ELR (cell line): ENCODE results near the gene COPS9.
A peak's percentile ranks its signal among the peaks of the same experiment; 100 is the strongest.

Source experiments
- DNase-seq: peaks from one replicate; pipeline ENCODE4 v3.0.0-alpha.2; 2015; ENCODE audit warnings: low read depth

COPS9 gene

DNA sequence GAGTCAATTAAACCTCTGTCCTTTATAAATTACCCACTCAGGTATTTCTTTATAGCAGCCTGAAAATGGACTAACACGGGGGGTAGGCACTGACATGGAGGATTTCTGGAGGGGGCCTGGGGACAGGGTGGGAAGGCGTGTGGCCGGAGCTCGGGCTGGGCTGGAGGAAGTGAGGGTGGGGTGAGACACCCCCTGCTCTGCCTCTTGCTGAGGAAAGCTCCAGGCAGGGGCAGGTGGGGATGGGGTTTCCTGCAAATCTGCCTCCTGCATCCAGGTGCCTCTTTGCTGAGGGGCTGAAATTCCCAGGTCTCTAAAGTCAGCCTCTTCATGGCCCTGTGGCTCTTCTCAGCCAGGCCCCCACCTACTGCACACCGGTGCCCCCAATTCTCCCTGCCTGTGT lies 30.1 kb upstream of the COPS9 start:
- DNase-seq = no peak

GRCh38 chr2:240165661-240166060 lies 29.6 kb upstream of the COPS9 start:
- DNase-seq = no peak

- no peak for DNase-seq
These were observed 28.9 kb upstream of the COPS9 start for GRCh38 chr2:240165034-240165433.

DNA sequence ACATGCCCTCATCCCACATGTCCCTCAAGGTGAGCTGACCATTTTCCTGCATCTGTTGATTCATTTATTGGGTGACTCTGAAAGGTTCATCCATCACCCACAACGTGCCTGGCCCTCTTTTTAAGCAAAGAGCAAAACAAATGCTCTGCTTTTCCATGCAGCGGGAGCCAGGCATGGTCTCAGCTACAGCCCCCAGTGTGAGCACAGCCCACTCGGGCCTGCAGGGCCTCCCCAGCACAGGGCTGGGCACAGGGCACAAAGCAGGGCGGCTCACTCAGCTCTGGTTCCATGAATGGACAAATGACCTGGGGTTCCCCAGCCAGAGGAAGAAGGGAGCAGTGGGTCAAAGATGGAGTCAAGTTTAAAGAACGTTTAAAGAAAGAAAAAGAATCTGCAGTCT lies 28.5 kb upstream of the COPS9 start:
- DNase-seq = no peak

GRCh38 chr2:240163844-240164574 lies 27.9 kb upstream of the COPS9 start:
- no peak for DNase-seq

GRCh38 chr2:240162939-240163714 lies 27.0 kb upstream of the COPS9 start:
- DNase-seq = no peak

- no peak for DNase-seq
These were observed 26.4 kb upstream of the COPS9 start for GRCh38 chr2:240162531-240162930.

- no peak for DNase-seq
These were observed 25.9 kb upstream of the COPS9 start for GRCh38 chr2:240162032-240162431.

DNA sequence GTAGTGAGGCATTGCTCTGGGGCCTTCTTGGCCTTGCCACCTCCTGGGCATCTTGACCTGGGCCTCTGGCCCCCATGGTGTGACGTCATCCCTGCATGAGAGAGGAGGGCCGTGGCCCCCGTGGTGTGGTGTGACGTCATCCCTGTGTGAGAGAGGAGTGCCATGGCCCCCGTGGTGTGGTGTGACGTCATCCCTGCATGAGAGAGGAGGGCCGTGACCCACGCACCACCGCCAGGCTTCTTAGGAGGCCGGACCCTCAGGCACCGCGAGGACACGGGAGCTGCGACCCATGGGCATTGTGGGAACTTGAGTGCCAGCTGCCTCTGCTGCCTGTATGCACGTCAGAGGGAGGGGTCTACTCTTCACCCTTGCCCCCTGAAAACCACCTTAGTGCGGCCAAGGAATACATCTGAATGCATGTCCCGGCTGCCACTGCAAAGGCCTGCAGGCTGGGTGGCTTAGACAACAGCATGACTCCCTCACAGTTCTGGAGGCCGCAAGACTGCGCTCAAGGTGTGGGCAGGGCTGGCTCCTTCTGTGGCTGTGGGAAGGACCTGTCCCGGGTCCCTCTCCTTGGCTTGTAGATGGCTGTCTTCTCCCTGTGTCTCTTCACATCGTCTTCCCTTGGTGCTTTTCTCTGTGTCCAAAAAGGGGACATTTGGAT lies 25.1 kb upstream of the COPS9 start:
- DNase-seq = no peak

- DNase-seq = no peak
These were observed 24.4 kb upstream of the COPS9 start for GRCh38 chr2:240160291-240161086.

DNA sequence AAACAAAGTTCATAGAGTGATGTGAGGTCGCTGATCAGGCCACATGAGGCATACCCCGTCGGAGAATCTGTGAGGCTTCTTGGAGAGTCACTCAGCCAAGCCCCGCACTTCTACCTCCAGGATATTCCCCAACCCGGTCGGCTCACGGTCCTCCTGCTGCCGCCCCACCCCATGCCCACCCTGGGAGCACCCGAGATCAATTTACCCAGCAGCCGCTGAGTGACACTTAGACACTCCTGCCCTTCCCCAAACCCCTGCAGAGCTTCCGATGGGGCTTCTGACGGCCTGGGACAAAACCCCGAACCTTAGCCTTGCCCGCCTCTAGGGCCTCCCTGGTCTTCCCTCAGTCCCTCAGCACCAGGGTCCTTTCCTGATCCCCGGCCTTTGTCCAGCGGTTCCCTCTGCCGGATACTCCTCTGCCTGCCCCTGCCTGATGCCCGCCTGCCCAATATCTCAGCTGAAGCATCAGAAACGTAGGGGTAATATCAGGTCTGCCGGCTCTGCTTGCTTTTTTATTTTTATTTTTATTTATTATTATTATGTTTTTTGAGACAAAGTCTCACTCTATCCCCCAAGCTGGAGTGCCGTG lies 23.2 kb upstream of the COPS9 start:
- no peak for DNase-seq

- DNase-seq = no peak
These were observed 21.0 kb upstream of the COPS9 start for GRCh38 chr2:240157147-240157470.

- DNase-seq = no peak
These were observed 20.5 kb upstream of the COPS9 start for GRCh38 chr2:240156435-240157146.

GRCh38 chr2:240155745-240156390 lies 19.8 kb upstream of the COPS9 start:
- DNase-seq = no peak

- DNase-seq = no peak
These were observed 19.1 kb upstream of the COPS9 start for GRCh38 chr2:240155048-240155744.

GRCh38 chr2:240154606-240155005 lies 18.5 kb upstream of the COPS9 start:
- no peak for DNase-seq

DNA sequence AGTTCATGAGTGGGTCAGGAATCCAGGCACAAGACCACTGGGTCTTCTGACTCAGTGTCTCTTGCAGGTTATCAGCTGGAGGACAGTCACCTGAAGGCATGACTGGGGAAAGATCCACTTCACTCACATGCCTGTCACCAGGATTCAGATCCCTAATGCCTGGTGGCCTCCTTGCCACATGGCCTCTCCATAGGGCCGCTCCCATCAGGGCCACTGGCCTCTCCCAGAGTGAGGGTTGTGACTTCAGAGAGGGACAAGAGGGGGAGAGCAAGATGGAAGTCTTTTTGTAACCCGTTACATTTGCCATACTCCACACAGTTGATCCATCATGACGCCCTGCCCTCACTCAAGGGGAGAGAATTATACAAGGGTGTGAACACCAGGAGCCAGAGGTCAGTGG lies 17.3 kb upstream of the COPS9 start:
- no peak for DNase-seq

- DNase-seq = no peak
These were observed 15.4 kb upstream of the COPS9 start for GRCh38 chr2:240151477-240152031.

DNA sequence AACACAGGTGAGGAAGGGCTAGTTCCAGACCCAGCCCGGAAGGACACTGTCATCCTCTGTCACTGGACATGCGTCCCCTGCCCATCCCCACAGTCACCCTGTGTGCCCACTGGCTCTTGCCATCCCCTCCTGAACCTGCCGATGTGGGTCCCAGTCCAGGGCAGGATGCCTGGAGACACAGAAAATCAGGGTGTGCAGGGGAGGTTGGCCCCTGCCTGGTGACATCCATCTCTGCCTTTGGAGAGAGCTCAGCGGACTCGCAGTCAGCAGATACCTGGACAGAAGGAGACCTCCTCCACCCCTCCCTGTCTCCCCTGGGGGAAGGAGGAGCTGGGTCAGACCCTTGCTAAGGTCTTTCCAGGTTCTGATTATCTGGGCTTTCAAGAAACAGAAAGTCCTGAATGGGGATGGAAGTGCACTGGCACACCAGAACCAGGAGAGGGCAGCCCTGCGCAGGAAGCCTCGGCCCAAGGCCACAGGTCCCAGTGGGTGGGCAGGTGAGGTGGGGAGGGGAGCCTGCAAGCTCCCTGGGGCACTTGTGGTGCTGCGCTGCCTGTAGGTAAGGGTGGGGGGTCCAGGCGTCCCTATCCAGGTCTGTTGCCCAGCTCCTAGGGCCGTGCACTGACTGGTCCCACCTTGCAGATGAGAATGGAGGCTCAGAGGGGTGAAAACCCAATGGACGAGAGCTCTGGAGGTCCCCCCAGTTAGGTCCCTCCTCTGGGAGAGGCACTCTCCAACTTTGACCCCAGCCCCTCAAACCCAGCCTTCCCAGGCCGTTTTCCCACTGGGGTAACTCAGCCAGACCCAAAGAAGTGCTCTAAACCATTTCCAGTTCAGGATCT lies 14.1 kb upstream of the COPS9 start:
- peak; percentile 49 for DNase-seq
